ENCODE results near the gene SGTB.

DNA sequence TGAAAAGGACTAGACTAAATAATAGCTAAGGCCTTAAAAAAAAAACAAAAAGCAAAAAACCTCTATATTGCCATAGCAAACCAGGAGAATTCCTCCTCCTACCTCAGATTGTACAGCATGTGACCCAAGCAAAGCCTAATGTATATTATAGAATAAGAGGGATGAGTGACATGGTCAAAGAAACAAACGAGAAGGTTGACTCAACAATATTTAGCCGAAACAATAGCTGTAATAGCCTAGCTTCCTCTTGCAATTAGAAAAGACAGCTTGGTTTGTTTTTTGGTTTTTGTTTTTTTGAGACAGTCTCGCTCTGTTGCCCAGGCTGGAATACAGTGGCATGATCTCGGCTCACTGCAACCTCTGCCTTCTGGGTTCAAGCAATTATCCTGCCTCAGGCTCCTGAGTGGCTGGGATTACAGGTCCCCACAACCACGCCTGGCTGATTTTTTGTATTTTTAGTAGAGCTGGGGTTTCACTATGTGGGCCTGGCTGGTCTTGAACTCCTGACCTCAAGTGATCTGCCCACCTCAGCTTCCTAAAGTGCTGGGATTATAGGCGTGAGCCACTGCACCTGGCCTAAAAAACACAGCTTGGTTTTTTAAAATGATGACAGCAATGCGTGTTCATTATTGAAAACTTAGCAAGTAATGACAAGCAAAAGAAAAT is 5.7 kb upstream of the SGTB start:
- no peak for TF ChIP-seq SRF (IDR thresholded peaks at IDR 0.05; ENCODE audit: low read depth, low read length)
- no peak for TF ChIP-seq EZH2 (IDR thresholded peaks at IDR 0.05; ENCODE audit: low read depth, low read length, severe bottlenecking)
- TF ChIP-seq POLR2A (IDR thresholded peaks at IDR 0.05; ENCODE audit: control extremely low read depth in 1 of 2, low read depth in 2 of 2, low read length in 2 of 2) = no peak
- TF ChIP-seq FOSL1 (IDR thresholded peaks at IDR 0.05; ENCODE audit: insufficient read depth, low read depth, low read length) = no peak
- TF ChIP-seq ASH2L (IDR thresholded peaks at IDR 0.05; ENCODE audit: low read length) = no peak
- TF ChIP-seq, protein P1, sequence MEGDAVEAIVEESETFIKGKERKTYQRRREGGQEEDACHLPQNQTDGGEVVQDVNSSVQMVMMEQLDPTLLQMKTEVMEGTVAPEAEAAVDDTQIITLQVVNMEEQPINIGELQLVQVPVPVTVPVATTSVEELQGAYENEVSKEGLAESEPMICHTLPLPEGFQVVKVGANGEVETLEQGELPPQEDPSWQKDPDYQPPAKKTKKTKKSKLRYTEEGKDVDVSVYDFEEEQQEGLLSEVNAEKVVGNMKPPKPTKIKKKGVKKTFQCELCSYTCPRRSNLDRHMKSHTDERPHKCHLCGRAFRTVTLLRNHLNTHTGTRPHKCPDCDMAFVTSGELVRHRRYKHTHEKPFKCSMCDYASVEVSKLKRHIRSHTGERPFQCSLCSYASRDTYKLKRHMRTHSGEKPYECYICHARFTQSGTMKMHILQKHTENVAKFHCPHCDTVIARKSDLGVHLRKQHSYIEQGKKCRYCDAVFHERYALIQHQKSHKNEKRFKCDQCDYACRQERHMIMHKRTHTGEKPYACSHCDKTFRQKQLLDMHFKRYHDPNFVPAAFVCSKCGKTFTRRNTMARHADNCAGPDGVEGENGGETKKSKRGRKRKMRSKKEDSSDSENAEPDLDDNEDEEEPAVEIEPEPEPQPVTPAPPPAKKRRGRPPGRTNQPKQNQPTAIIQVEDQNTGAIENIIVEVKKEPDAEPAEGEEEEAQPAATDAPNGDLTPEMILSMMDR (IDR thresholded peaks at IDR 0.05; ENCODE audit: control extremely low read depth in 1 of 3, insufficient read depth in 1 of 3, low read depth in 1 of 3, low read length in 3 of 3) = no peak
- TF ChIP-seq, protein P2, sequence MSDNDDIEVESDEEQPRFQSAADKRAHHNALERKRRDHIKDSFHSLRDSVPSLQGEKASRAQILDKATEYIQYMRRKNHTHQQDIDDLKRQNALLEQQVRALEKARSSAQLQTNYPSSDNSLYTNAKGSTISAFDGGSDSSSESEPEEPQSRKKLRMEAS (IDR thresholded peaks at IDR 0.05) = no peak
- TF ChIP-seq SIX5 (IDR thresholded peaks at IDR 0.05; ENCODE audit: low read depth, low read length) = no peak
- TF ChIP-seq, protein P3, sequence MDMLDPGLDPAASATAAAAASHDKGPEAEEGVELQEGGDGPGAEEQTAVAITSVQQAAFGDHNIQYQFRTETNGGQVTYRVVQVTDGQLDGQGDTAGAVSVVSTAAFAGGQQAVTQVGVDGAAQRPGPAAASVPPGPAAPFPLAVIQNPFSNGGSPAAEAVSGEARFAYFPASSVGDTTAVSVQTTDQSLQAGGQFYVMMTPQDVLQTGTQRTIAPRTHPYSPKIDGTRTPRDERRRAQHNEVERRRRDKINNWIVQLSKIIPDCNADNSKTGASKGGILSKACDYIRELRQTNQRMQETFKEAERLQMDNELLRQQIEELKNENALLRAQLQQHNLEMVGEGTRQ (IDR thresholded peaks at IDR 0.05; ENCODE audit: low read length) = no peak
- no peak for TF ChIP-seq JUND (IDR thresholded peaks at IDR 0.05; ENCODE audit: low read length)
